GM11168 (cell line): ENCODE results near the gene GTF2IRD1.

ENCODE experiments used
- in situ Hi-C: fragments of 300-500 bp; cut with MboI; formaldehyde crosslinking; loops from one replicate; pipeline ENCODE4 v1.12.0; 2022; ENCODE audit warnings: low sequenced_read_pairs; ENCODE audit not compliant: unreplicated experiment

The GTF2IRD1 gene

DNA sequence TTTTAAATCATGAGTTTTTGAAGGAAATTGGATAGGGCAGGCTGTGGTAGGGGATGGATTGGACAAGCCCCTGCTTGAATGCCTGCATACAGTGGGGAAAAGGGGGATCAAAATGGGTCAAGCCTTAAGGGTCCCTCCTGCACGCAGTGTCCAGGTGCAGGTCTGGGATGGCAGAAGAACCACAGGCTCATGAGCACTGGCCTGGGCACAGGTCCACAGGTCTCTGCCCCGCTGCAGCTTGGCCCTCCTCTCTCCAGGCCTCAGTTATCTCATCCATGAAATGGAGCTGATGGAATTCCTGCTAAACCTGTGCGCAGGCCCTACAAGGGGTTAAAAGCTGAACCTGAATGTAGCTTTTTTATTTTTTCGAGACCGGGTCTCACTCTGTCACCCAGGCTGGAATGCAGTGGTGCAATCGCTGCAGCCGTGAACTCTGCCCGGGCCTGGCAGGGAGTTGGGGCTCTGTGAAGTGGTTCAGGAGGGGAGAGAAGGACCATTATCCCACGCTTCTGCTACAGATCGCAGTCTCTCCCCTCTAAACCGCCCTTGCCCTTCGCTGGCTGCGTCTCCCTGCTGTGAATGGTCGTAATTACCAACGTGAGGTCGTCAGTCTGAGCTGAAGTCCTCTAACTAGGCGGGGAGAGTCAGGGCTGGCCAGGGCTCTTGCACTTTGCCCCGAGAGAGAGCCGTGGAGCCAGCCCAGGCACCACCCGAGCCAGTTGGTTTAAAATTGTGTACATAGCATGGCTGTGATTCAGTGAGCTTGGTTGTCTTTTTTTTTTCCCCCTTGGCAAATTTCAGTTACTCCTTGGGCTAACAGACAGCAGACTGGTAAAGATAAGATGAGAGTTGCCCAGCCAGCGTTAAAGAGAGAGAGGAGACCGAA is 126.3 kb downstream of the GTF2IRD1 start:
- in situ Hi-C loops, result no loop called here

DNA sequence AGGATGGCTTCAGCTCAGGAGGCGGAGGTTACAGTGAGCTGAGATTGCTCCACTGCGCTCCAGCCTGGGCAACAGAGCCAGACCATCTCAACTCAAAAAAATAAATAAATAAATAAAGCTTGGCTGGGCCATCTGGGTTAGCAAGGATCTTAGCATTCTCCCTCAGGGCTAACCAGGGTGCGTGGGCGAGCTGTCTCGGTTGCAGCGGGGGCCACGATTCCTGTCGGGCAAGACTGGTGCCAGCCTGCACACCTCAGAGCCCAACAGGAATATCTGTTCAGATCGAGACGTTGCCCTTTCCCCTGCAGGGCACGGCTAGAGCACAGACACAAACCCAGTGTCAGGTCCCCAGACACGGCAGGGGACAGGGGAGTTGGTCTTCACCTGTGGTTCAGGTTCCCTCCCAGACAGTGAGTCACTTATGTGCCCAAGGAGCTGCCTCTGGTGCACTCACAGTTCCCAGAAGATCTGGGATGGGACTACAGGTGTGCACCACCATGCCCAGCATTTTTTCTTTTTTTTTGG is 128.3 kb downstream of the GTF2IRD1 start:
- in situ Hi-C loops, result no loop called here

DNA sequence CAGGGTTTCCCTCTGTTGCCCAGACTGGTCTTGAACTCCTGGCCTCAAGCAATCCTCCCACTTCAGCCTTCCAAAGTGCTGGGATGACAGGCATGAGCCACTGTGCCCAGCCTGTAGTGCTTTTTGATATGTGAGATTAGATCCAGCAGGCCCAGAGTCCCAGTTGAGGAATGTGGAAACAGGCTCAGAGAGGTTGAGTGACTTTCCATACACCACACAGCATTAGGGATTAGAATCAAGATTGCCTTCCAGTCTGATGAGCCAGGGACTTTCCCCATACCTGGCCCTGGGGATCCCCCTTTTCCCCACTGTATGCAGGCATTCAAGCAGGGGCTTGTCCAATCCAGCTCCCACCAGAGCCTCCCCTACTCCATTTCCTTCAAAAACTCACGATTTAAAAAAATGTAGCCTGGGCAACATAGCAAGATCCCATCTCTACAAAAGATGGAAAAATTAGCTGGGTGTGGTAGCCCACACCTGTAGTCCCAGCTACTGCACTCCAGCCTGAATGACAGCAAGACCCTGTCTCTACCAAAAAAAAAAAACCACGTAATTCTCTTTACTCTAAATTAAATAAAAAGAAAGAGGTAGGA is 128.8 kb downstream of the GTF2IRD1 start:
- in situ Hi-C loops, result no loop called here

DNA sequence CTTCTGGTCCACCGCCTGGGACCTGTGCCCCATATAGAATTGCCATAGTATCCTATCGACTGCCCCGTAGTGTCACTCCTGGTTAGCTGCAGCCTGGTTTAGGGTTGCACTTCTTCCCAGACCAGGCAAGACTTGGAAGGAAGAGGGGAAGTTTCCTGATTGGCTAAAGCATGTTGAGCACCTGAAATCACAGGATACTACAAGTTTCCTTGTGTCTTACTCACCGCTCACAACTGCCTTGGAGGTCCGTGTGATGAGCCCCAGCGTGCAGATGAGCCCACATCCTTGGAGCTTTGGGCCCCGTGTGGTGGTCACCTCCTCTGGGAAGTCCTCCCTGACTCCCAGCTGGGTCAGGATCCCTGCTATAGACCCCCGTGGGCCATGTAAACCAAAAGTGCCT is 129.9 kb downstream of the GTF2IRD1 start:
- in situ Hi-C loops, result no loop called here

DNA sequence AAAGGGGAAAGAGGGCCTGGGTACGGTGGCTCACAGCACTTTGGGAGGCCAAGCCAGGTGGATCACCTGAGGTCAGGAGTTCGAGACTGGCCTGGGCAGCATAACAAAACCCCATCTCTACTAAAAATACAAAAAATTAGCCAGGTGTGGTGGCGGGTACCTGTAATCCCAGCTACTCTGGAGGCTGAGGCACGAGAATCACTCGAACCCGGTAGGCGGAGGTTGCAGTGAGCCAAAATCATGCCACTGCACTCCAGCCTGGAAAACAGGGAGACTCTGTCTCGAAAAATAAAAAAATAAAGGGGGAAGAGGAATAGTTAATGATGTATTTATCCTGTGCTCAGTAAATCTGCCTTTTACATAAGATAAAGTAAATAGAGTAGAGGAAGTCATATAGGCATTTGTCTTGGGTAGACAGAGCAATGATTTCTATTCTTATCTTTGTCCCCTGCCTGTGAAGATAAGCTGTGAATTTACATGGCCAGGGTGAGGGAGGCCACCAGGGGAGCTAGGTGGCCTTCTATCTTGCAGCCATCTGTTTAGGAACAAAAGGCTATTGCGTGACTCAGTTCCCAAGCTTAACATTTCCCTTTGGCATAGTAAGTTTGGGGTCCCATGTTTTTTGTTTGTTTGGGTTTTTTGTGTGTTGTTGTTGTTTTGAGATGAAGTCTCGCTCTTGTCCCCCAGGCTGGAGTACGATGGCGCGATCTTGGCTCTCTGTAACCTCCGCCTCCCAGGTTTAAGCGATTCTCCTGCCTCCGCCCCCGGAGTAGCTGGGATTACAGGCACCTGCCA is 130.7 kb downstream of the GTF2IRD1 start:
- in situ Hi-C loops, result no loop called here

DNA sequence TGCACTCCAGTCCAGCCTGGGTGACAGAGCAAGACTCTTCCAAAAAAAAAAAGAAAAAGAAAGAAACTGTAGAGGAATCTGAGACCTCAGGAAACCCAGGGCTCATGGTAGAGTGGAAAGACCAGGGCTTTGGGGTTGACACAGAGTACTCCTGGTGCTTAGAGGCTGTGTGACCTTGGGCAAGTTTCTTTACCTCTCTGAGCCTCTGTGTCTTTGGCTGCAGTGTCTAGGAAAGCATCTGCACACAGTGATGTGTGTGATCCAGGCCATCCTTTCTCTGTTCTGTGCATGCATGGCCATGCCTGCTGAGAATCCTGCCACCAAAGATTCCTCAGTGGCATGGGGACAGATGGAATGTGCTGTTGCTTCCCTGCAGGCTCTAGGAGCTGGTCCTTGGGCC is 132.1 kb downstream of the GTF2IRD1 start:
- in situ Hi-C loops, result no loop called here

DNA sequence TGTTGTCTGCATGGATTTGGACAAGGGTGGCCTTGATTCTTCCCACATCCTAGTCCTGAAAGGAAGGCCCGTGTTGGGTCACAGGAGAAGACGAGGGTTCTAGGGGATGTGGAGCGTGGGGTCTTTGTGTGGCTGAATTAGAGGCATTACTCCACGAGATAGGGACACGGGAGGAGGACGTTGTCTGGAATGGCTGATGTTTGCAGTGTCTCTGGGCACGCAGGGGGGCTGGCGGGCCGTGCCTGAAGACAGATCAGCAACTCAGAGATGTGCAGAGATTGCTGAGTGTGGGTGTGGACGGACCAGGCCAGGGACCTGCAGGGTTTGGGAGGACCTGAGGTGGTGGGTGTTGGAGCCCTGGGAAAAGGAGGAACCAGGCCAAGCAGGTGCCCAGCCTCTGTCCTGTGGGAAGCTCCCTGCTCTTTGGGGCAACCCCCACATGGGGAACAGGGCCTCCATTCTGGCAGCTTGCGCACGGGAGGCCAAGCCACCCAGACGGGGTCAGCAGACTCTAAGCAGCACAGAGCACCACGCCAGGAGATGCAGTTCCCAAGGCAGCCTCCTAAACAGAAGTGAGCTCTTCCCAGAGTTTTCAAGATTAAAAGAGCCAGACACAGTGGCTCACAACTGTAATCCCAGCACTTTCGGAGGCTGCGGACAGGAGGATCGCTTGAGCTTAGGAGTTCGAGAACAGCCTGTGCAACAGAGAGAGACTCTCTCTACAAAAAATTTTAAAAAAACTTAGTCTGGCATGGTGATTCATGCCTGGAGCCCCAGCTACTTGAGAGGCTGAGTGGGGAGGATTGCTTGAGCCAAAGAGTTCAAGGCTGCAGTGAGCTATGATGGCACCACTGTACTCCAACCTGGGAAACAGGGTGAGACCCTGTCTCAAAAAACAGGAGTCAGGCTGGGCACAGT is 132.8 kb downstream of the GTF2IRD1 start:
- in situ Hi-C loops, result no loop called here

DNA sequence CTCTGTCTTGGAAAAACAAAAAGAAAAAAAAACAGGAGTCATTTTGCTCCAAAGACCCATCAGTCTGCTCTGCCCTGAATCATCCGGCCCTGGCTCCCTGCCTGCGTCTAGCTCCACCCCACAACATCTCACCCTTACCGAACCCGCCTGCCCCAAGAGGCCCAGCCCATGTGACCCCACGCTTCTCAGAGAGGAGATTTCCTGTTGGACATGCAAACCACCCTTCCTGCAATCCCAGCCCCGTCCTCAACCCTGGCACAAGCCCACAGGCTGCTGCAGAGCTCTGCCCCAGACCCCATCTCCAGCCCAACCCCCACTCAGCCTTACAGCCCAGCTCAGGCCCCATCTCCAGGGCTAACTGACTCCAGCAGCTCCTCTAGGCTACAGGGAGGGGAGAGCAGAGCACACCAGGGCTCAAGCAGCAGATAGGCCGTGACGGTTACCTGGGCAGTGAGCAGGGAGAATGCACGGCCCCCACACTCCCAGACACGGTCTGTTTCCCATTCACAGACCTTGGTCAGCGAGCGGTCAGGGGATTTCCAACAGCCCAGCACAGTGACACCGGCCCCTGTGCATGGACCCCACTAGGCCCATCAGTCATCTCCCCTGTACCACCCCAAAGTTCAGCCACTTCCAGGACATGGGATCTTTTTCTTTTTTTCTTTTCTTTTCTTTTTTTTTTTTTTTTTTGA is 133.9 kb downstream of the GTF2IRD1 start:
- in situ Hi-C loops, result no loop called here

DNA sequence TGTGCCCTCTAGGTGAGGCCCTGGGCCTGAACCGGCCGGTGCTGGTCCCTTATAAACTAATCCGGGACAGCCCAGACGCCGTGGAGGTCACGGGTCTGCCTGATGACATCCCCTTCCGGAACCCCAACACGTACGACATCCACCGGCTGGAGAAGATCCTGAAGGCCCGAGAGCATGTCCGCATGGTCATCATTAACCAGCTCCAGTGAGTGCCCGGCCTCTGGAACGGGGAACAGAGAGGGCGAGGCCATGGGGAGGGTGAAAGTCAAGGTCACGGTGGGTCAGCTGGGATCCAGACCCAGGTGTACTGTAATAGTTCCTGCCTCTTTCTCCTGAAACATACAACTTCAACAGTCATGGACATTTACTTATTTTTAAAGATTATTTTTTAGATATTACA is 137.1 kb downstream of the GTF2IRD1 start:
- in situ Hi-C loops, result no loop called here

DNA sequence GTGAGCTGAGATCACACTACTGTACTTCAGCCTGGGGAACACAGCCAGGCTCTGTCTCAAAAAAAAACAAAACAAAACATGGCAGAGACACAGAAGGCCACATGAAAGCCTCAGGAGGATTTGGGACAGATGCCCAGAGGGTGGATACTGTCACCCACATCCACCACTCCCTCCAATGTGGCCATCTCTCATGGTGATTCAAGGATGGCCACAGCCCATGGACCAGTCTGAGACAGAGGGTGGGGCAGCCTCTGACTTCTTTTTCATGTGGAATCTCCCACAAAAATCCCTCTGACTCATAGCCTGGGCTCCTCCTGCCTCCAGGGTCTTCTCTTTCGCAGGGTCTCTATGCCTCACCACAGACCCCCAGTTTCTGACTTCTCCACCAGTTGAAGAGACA is 144.9 kb downstream of the GTF2IRD1 start:
- in situ Hi-C loops, result no loop called here

DNA sequence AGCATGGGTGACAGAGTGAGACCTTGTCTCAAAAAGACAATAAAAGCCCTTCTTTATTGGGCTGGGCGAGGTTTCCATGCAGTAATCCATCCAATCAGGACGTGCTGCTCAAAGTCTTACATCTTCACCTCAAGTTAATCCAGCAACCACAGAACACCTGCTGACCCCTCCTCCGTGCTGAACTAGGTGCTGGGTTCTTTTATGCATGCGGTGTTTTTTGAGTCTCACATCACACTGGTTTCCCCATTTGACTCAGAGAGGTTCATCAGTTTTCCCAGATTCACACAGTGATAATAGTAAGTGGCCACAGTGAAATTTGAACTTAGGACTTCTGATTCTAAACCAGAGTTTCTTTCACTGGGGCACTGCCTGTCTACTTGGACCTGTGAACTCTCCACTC is 145.5 kb downstream of the GTF2IRD1 start:
- in situ Hi-C loops, result no loop called here

DNA sequence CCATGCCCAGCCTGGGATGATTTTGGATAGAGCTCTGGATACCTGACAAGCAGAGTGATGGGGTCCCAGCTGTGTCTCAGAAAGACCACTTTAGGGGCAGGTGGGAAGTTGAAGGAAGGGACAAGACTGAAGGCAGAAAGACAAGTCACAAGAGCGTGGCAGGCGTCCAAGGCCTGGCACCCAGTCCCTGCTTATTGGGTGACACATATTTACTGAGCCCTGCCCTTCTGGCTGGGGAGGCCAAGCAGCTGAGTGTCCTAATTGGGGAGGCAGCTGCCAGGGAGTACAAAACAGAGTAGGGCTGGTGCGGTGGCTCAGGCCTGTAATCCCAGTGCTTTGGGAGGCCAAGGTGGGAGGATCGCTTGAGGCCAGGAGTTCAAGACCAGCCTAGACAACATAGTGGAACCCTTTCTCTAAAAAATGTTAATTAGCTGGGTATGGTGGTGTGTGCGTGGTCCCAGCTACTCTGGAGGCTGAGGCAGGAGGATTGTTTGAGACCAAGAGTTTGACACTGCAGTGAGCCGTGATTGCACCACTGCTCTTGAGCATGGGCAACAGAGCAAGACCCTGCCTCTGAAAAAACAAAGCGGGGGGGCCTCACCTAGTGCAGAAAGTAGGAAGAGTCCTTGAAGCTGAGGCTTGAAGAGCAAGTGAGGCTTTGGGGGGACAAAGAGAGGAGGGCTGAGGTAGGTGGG is 150.8 kb downstream of the GTF2IRD1 start:
- in situ Hi-C loops, result no loop called here

DNA sequence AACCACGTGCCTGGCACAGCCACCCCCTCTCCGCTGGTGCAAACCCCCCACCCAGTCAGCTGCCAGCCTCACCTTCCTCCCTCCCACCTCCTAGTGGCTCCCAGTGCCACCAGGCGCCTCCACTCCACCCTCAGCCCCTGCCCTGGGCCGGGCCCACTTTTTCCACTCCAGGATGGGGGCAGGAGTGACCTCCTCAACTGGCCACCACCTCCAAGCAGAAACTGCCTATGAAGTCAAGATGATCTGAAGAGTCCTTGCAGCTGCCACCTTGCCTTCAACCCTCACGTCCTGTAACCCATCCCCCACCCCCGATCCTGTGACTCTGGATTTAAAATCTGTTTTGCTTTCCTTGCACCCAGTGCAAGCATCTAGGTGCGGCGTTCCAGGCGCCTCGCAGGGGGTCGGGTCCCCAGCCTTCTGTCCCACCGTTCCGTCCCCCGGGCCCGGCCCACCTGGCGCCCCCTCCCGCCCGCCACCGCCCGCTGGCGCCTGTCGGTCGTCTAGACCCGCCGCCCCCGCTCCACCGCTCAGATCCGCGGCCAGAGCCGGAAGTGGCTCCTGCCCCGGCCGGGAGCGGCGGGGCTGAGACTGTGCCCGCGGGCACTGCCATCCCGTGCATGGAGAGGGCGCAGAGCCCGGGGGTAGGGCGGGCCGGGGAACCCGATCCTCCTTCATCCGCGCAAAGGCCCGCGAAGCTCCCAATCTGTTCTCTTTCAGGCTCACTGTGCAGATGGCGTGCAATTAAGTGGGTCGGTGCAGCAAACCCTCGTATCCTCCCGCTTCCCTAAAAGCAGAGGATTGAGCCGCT is 152.6 kb downstream of the GTF2IRD1 start:
- in situ Hi-C loops, result no loop called here

DNA sequence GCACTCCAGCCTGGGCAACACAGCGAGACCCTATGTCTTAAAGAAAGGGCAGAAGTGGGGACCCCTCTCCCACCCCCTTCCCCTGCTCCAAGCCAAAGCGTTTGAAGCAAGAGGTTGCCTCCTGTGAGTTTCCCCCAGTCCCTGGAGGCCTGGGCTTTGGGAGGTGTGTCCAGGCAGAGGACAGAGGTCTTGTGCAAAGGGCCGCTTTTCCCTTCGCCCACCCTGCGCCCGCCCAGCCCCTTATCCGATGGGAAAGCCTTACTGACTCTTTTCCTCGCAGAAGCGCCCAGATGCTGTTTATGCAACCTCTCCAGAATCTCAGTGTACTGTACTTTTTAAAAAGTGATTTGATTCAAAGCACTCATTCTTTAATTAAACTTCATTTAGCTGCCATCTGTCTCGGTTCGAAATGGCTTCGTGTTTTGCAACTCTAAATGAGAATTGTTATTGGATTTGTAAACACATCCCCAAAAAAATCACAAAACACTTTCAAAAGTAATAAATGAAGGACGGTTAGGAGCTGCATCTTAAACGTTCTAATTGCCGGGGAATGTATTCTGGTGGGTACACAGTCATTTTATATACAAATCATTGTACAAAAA is 153.3 kb downstream of the GTF2IRD1 start:
- in situ Hi-C loops, result no loop called here

DNA sequence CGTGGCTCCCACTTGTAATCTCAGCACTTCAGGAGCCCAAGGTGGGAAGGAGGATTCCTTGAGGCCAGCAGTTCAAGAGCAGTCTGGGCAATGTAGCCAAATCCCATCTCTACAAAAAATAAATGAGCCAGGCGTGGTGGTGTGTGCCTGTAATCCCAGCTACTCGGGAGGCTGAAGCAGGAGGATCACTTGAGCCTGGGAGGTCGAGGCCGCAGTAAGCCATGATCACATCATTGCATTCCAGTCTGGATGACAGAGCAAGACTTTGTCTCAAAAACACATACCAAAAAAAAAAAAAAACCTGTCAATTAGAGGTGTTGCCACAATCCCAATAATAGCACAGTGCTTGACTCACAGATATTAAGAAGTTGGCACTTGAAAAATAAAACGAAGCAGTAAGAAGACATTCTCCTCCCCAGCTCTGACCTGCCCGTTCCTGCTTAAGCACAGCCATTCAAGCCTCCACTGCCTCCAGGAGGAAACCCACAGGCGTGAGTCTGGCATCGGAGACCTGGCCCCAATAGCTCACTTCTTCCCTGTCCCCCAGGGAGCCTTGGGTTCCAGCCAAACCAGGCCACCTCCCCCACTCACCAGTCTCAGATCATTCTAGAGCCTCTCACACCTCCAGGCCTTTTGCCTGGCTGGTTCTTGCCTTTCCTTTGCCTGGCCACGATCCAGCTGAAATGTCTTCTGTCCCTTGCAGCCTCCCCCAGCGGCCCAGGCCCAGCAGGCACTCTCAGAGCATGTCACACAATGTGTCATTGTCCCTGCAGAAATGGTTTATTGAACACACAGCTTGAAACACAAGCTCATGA is 158.5 kb downstream of the GTF2IRD1 start:
- in situ Hi-C loops, result no loop called here

DNA sequence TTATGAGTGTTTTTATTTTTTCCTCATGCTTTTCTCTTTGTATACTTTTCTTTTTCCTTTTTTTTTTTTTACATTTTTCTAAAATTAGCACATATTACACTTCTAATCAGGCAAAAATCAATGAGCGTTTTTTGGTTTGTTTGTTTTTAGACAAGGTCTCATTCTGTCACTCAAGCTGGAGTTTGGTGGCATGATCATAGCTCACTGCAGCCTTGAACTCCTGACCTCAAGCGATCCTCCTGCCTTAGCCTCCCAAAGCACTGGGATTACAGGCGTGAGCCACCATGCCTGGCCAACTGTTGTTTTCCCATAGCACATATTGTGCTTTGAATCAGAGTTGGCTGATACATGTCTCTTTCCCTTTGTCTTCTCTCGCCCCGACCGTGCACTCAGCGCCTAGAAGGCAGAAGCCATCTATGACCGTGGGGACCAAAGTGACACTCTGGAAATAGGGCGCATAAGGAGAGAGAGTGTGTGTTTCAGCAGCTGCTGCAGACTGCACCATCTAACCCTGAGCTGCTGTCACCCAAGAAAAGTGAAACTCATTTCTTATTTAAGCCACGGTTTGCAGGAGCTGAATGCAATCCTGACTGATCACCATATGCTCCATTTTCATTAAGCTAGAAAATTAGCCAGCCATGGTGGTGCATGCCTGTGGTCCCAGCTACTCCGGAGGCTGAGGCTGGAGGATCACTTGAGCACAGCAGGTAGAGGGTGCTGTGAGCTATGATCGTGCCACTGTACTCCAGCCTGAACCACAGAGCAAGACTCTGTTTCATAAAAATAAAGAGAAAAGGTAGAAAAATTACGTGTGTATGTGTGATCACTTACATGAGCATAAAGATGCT is 162.5 kb downstream of the GTF2IRD1 start:
- in situ Hi-C loops, result no loop called here
